Measurements from ENCODE around the gene RPS14. TPM values are rescaled to one million over a fixed set of nuclear protein-coding genes. Genes with fewer than 3 reads are reported as not detected.
"Not testable (repeated sequence)": the region's sequence is repeated elsewhere in the genome, so short reads cannot be mapped to it uniquely, and the experiment has no call there.

Gene RPS14
- total RNA-seq, 1 donor from 2014 or later, result 1,465 TPM

DNA sequence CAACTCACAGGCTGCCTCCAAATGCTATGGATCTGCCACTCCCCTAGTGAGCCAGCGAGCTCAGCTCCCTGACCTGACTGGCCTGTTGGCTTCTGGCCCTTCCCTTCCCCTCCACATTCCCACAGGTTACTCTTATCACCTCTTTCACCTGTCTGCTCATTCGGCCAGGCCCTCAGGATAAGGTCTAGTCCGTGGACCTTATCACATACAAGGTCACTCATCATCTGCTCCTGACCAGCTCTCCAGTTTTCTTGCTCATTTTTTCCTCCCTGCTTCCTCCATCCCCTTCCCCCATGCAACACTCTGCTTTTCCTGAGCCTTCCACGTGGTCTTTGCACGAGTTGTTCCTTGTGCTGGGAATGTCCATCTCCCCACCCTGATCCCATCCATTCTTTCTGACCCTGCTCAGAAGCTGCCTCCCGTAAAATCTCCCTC lies 32.5 kb upstream of the RPS14 start:
- no peaks in the 10 kb centered on the region for H3K36me3 Mint-ChIP-seq (ENCODE audit: unreplicated experiment)
- peaks cover 8% of the 10 kb centered on the region for H3K27me3 Mint-ChIP-seq (ENCODE audit: unreplicated experiment)
- no peak overlapping the region for H3K27ac Mint-ChIP-seq (ENCODE audit: unreplicated experiment)
- H3K4me1 Mint-ChIP-seq (ENCODE audit: low read depth, unreplicated experiment), result peaks cover 10% of the 10 kb centered on the region
- no peak overlapping the region for H3K4me3 Mint-ChIP-seq (ENCODE audit: unreplicated experiment)
- TF ChIP-seq, protein P1, sequence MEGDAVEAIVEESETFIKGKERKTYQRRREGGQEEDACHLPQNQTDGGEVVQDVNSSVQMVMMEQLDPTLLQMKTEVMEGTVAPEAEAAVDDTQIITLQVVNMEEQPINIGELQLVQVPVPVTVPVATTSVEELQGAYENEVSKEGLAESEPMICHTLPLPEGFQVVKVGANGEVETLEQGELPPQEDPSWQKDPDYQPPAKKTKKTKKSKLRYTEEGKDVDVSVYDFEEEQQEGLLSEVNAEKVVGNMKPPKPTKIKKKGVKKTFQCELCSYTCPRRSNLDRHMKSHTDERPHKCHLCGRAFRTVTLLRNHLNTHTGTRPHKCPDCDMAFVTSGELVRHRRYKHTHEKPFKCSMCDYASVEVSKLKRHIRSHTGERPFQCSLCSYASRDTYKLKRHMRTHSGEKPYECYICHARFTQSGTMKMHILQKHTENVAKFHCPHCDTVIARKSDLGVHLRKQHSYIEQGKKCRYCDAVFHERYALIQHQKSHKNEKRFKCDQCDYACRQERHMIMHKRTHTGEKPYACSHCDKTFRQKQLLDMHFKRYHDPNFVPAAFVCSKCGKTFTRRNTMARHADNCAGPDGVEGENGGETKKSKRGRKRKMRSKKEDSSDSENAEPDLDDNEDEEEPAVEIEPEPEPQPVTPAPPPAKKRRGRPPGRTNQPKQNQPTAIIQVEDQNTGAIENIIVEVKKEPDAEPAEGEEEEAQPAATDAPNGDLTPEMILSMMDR (IDR thresholded peaks at IDR 0.05; ENCODE audit: partially characterized antibody, unreplicated experiment), result no peak
- H3K9me3 Mint-ChIP-seq (ENCODE audit: unreplicated experiment), result peaks cover 8% of the 10 kb centered on the region
- DNase-seq, result no peak

DNA sequence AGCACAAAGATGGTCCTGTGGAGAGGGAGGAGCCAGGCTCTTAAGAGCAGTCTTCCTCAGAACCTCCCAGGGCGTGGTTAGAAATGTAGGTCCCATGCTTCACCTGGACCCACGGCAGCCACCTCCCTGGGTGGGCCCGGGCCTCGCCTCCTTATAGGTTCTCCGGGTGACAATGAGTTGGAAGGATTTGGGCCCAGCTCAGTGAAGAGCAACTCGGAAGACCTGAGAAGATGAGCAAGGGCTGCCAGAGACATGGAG lies 32.1 kb upstream of the RPS14 start:
- Mint-ChIP-seq H3K4me3 (ENCODE audit: unreplicated experiment) (no peak overlapping the region), H3K27me3 (ENCODE audit: unreplicated experiment) (peaks cover 8% of the 10 kb centered on the region), H3K4me1 (ENCODE audit: low read depth, unreplicated experiment) (peaks cover 10% of the 10 kb centered on the region), H3K36me3 (ENCODE audit: unreplicated experiment) (no peaks in the 10 kb centered on the region), H3K27ac (ENCODE audit: unreplicated experiment) (no peak overlapping the region), H3K9me3 (ENCODE audit: unreplicated experiment) (peaks cover 7% of the 10 kb centered on the region)
- DNase-seq, result no peak
- TF ChIP-seq, protein P1 (IDR thresholded peaks at IDR 0.05; ENCODE audit: partially characterized antibody, unreplicated experiment), result no peak

DNA sequence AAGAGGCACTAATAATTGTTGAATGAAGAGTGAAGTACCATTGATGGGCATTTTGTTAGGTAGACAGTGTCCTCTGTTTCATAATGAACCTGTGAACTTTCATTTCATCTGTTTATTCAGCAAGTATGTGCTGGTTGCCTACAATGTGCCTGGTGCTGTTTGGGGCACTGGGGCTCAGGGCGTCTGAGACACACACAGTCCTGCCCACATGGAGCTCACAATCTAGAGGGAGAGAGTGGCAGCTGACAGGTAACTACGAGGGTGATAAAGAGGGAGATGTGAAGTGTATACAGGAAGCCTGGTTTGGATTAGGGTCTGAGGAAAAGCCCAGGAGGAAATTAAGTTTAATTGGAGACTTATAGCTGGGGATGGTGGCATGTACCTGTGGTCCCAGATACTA lies 29.9 kb upstream of the RPS14 start:
- TF ChIP-seq, protein P1 (IDR thresholded peaks at IDR 0.05; ENCODE audit: partially characterized antibody, unreplicated experiment), result no peak
- no peaks in the 10 kb centered on the region for H3K36me3 Mint-ChIP-seq (ENCODE audit: unreplicated experiment)
- DNase-seq, result no peak
- H3K4me1 Mint-ChIP-seq (ENCODE audit: low read depth, unreplicated experiment), result peaks cover 9% of the 10 kb centered on the region
- H3K27me3 Mint-ChIP-seq (ENCODE audit: unreplicated experiment), result peaks cover 4% of the 10 kb centered on the region
- H3K4me3 Mint-ChIP-seq (ENCODE audit: unreplicated experiment), result no peak overlapping the region
- peaks cover 1% of the 10 kb centered on the region for H3K9me3 Mint-ChIP-seq (ENCODE audit: unreplicated experiment)
- H3K27ac Mint-ChIP-seq (ENCODE audit: unreplicated experiment), result no peak overlapping the region

DNA sequence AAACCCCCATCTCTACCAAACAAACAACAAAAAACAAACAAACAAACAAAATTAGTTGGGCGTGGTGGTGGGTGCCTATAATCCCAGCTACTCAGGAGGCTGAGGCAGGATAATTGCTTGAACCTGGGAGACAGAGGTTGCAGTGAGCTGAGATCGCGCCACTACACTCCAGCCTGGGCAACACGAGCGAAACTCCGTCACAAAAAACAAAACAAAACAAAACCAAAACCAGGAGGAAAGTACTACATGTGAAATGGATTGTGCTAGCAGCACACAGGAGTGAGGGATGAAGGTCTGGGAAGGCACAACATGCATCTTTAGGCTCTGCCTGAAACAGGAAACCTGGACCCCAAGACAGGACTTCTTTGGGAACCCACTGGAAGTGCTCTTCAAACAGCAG lies 27.0 kb upstream of the RPS14 start:
- not testable (repeated sequence) for H3K9me3 Mint-ChIP-seq (ENCODE audit: unreplicated experiment); H3K27me3 Mint-ChIP-seq (ENCODE audit: unreplicated experiment); H3K4me3 Mint-ChIP-seq (ENCODE audit: unreplicated experiment); DNase-seq; H3K4me1 Mint-ChIP-seq (ENCODE audit: low read depth, unreplicated experiment); H3K36me3 Mint-ChIP-seq (ENCODE audit: unreplicated experiment)
- H3K27ac Mint-ChIP-seq (ENCODE audit: unreplicated experiment), result peak overlapping the region; percentile 19

DNA sequence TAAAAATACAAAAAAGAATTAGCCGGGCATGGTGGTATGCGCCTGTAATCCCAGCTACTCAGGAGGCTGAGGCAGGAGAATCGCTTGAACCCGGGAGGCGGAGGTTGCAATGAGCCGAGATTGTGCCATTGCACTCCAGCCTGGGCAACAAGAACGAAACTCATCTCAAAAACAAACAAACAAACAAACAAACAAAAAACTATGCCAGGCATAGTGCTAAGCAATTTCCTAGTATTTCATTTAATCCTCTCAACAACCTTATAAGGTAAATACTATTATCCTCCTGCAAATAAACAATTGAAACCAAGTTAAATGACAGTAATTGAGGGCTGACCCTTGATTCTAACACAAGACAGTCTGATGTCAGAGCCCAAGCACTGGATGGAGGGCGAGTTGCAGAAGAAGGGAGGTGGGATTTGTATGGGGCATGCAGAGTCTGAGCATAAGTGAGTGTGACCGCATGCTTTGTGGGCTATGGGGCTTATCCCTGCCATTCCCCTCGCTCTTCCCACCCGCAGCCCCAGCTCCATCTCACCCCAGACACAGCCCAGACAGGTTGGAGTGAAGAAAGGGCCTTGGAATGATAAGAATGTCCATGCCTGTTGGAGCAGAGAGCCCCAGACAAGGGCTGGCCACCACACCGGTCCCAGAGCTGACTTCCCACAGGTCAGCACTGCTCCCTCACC lies 24.3 kb upstream of the RPS14 start:
- peaks cover 2% of the 10 kb centered on the region for H3K9me3 Mint-ChIP-seq (ENCODE audit: unreplicated experiment)
- H3K36me3 Mint-ChIP-seq (ENCODE audit: unreplicated experiment), result no peaks in the 10 kb centered on the region
- TF ChIP-seq, protein P1 (IDR thresholded peaks at IDR 0.05; ENCODE audit: partially characterized antibody, unreplicated experiment), result no peak
- no peak overlapping the region for H3K4me3 Mint-ChIP-seq (ENCODE audit: unreplicated experiment)
- H3K4me1 Mint-ChIP-seq (ENCODE audit: low read depth, unreplicated experiment), result peaks cover 10% of the 10 kb centered on the region
- H3K27me3 Mint-ChIP-seq (ENCODE audit: unreplicated experiment), result peaks cover 4% of the 10 kb centered on the region
- H3K27ac Mint-ChIP-seq (ENCODE audit: unreplicated experiment), result no peak overlapping the region
- no peak for DNase-seq
